Measurements from ENCODE around the gene EFEMP1.

Gene EFEMP1

DNA sequence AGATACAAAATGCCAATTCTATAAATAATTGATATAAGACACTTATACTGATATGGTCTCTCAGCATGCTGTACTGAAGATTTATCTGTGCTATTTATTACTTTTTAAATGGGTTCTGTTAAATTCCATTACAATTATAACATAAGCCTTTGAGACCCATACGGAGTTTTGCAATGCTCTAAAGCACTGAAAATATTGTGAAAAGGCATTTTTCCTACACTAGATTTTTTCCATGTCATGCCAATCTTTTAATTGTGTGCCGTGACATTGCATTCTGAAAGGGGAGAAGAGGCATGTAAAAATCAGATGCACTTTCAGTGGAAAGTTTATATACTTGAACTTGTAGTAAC lies 46.5 kb downstream of the EFEMP1 start:
- DNase-seq (ENCODE audit: low read depth in 2 of 2): peak in 1 of 2 donors; percentile 51

DNA sequence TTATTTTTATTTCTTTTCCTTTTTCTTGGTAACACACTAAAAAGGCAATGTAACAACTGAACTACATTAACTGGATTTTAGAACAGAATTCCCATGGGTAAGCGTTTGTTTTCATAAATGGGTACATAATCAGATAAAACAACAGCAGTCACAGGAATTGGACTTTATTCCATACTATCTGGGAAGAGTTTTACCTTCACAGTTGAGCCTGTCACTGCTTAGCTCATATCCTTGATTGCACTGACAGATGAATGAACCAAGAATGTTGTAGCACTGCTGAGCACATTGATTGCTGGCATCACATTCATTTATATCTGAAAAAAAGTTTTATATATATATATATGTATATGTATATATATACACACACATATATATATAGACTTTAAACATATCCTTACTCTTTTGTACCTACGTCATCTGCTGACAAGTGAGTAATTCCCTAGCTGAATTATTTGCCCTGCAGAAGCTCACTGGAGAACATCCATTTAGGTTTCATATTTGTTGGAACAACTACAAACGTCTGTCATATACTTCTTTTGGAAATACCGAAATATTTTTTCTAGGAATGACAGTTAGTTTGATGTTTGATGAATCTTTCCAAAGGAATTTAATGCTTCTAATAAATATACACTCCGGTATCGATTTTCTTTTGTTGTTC lies 47.0 kb downstream of the EFEMP1 start:
- TF ChIP-seq, protein P1, sequence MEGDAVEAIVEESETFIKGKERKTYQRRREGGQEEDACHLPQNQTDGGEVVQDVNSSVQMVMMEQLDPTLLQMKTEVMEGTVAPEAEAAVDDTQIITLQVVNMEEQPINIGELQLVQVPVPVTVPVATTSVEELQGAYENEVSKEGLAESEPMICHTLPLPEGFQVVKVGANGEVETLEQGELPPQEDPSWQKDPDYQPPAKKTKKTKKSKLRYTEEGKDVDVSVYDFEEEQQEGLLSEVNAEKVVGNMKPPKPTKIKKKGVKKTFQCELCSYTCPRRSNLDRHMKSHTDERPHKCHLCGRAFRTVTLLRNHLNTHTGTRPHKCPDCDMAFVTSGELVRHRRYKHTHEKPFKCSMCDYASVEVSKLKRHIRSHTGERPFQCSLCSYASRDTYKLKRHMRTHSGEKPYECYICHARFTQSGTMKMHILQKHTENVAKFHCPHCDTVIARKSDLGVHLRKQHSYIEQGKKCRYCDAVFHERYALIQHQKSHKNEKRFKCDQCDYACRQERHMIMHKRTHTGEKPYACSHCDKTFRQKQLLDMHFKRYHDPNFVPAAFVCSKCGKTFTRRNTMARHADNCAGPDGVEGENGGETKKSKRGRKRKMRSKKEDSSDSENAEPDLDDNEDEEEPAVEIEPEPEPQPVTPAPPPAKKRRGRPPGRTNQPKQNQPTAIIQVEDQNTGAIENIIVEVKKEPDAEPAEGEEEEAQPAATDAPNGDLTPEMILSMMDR (IDR thresholded peaks at IDR 0.05; ENCODE audit: low read depth, low read length): no peak
- H3K4me3 ChIP-seq (replicated peaks in 1 of 2; ENCODE audit: low read depth in 2 of 2, low read length in 2 of 2): no peak overlapping the region
- DNase-seq (ENCODE audit: low read depth in 2 of 2): no peak

More for the DNA sequence above, 46.5 kb downstream of the EFEMP1 start:
- no peak overlapping the region for H3K4me3 ChIP-seq (replicated peaks in 1 of 2; ENCODE audit: low read depth in 2 of 2, low read length in 2 of 2)
- TF ChIP-seq, protein P1 (IDR thresholded peaks at IDR 0.05; ENCODE audit: low read depth, low read length): no peak

DNA sequence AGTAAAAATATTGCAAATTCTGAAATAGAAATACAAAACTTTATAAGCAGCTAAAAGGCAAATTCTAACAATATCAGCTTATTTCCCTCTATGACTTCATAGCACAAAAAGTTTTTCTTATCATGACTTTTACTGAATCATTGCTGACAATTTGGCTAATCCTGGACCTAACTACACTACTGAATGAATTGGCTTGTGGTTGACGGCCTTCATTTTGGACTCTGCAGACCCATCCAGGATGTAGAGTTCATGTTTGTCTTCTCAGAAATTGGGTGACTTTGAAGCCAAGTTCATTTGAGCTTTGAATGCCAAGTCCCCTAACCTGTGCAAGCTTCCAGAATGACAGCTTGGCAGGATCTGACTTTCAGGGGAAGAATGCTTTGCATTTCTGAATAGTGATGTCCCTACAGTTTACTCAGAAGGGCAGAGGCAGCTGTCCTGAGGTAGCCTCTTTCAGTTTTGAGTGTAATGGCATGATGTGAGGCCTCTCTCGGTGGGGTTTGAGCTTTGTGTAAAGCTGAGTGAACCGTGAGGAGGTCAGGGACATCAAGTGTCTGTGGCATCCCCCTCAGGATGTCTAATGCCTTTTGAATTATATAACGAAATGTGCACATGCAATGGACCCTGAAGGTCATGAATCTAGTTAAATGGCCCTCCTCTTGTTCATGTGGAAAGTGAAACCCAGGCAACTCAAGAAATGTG lies 48.0 kb downstream of the EFEMP1 start:
- no peak overlapping the region for H3K4me3 ChIP-seq (replicated peaks in 1 of 2; ENCODE audit: low read depth in 2 of 2, low read length in 2 of 2)
- TF ChIP-seq, protein P1 (IDR thresholded peaks at IDR 0.05; ENCODE audit: low read depth, low read length): no peak
- peak; percentile 60 to 78 for DNase-seq (ENCODE audit: low read depth in 2 of 2)

DNA sequence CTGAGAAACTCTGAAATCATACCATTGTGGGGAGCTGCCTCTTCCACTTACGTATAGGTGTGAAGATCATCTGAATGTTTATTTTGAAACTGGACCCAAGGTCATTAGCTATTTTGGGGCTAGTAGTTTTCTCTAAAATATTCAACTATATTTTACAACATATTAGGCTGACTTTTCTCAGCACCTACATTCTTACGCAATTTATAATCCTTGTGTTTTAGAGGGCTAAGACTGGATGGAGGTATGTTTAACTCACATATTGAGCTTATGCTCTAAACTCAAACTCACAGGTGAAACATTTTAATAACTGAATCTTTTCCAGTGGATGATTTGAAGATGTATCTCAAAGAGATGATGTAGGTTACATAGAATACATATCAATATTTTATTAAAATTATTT lies 49.2 kb downstream of the EFEMP1 start:
- TF ChIP-seq, protein P1 (IDR thresholded peaks at IDR 0.05; ENCODE audit: low read depth, low read length): no peak
- H3K4me3 ChIP-seq (replicated peaks in 1 of 2; ENCODE audit: low read depth in 2 of 2, low read length in 2 of 2): no peak overlapping the region

DNA sequence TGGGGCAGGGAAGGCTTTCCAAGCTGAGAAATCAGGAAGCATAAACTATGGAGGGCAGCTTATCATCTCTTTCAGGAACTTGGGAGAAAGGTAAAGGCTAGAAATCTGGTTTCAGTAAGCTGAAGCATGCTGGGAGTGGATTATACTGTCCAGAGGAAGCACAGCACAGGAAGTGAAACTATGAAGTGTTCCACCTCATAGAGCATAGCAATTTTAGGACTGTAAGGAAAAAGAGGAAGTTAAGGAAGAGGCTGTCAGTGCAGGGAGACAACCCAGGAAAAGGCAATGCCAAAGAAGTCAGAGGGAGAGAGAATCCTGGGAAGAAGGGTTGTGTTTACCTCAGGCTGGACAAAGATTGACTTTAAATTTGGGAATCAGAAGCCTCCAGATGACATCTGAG lies 51.9 kb downstream of the EFEMP1 start:
- TF ChIP-seq, protein P1 (IDR thresholded peaks at IDR 0.05; ENCODE audit: low read depth, low read length): no peak
- no peak overlapping the region for H3K4me3 ChIP-seq (replicated peaks in 1 of 2; ENCODE audit: low read depth in 2 of 2, low read length in 2 of 2)
- no peak for DNase-seq (ENCODE audit: low read depth in 2 of 2)

More for the DNA sequence above, 49.2 kb downstream of the EFEMP1 start:
- DNase-seq (ENCODE audit: low read depth in 2 of 2): no peak

DNA sequence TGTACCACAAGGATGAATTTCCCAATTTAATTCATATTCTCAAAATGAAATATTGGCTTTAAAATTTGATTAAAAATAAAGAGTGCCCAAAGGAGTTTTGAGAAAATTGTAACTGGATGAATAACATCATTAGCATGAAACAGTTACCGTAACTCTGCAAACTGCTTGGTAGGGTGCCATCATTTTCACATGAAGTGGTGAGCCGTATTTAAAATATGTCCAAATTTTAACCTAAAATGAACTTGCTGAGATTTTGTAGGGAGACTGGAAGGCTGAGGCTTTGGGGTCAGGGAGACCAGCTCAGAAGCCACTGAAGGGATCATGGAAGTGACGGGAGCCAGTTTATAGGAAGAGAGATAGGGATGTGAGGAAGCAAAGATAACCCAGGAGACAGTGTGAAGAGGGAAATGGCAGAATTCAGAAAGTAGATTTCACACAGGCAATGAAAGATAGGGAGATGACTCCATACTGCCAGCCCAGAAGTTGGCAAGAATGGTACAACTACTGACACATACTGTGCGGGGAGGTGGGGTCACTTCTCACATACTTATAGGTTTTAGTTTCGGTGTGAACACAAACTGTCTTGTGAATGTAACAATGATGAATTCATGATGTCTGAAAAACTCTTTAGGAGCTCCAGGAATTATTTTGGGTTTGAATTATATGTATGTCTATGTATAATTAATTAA lies 53.8 kb downstream of the EFEMP1 start:
- no peak overlapping the region for H3K4me3 ChIP-seq (replicated peaks in 1 of 2; ENCODE audit: low read depth in 2 of 2, low read length in 2 of 2)
- peak; percentile 88 to 93 for DNase-seq (ENCODE audit: low read depth in 2 of 2)
- TF ChIP-seq, protein P1 (IDR thresholded peaks at IDR 0.05; ENCODE audit: low read depth, low read length): no peak
